Progenitor cell of endocrine pancreas (in vitro differentiated cells): ENCODE data around the gene TOGARAM2. TPM values are rescaled to one million over a fixed set of nuclear protein-coding genes. Genes with fewer than 3 reads are reported as not detected.

Experiments used
- DNase-seq: peaks from one replicate; pipeline ENCODE4 v3.0.0; 2021; ENCODE audit warnings: low spot score; ENCODE audit not compliant: unreplicated experiment
- H3K27ac Mint-ChIP-seq: 2 replicates; pipeline ENCODE4 v1.8.0; 2021; ENCODE audit warnings: mild to moderate bottlenecking, moderate library complexity, mixed read lengths
- H3K27me3 Mint-ChIP-seq: 2 replicates; pipeline ENCODE4 v1.8.0; 2021; ENCODE audit warnings: mixed read lengths
- H3K36me3 Mint-ChIP-seq: 2 replicates; pipeline ENCODE4 v1.8.0; 2022; ENCODE audit warnings: mixed read lengths; ENCODE audit not compliant: insufficient read depth
- H3K4me1 Mint-ChIP-seq: 2 replicates; pipeline ENCODE4 v1.8.0; 2021; ENCODE audit warnings: low read depth, mixed read lengths
- H3K4me3 Mint-ChIP-seq: 2 replicates; pipeline ENCODE4 v1.8.0; 2021; ENCODE audit warnings: low read depth, mild to moderate bottlenecking, moderate library complexity, mixed read lengths
- H3K9me3 Mint-ChIP-seq: 2 replicates; pipeline ENCODE4 v1.8.0; 2021; ENCODE audit warnings: low read depth, mixed read lengths
- total RNA-seq: library from RNA; stranded (reverse); gene quantifications from 2 replicates; pipeline ENCODE4 v1.2.1, GENCODE V29; 2021
- TF ChIP-seq, protein P1 (sequence below): fragments of 200-600 bp; sonication (generic); IDR thresholded peaks from one replicate; pipeline ENCODE4 v1.5.0; 2021; ENCODE audit warnings: antibody characterized with exemption, mild to moderate bottlenecking; ENCODE audit not compliant: unreplicated experiment

Gene TOGARAM2
- total RNA-seq, 1 donor from 2014 or later = 0.86 TPM

DNA sequence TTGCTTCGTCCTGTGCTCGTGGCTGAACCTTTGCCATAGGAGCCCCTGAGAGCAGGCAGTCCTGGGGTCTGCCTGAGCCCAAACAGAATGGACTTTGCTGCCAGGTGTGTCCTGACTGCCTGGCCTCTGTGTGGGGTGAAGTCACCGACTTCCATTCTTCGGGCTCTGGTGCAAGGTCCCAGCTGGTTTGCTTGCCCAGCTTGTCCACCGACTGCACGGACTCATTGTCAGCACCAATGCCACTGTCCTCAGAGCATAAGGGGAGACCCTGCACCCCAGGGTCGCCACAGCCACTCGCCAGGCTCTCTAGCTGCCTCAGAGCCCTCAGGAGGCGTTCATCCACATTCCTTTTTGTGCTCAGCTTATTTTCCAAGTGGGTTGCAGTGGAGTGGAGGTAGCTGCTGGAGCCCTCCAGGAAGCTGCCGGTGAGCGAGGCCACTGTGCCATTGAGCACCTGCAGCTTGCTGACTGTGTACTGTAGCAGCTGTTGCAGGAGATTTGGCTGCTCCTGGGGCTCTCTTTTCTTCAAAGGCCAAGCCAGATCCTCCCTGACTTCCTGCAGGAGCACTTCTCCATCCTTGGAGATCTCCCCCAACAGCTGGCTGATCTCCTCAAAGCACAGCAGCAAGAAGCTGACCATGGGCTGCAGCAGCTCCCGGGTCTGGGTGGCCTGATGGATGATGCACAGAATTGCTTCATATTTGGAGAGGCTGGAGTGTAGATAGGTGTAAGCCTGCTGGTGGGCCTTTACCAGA, 92.0 kb downstream of the TOGARAM2 start:
- peaks cover 14% of the 10 kb centered on the region for H3K27me3 Mint-ChIP-seq
- no peak overlapping the region for H3K27ac Mint-ChIP-seq
- no peaks in the 10 kb centered on the region for H3K36me3 Mint-ChIP-seq
- H3K4me1 Mint-ChIP-seq = peaks cover 5% of the 10 kb centered on the region
- H3K4me3 Mint-ChIP-seq = no peak overlapping the region
- TF ChIP-seq, protein P1, sequence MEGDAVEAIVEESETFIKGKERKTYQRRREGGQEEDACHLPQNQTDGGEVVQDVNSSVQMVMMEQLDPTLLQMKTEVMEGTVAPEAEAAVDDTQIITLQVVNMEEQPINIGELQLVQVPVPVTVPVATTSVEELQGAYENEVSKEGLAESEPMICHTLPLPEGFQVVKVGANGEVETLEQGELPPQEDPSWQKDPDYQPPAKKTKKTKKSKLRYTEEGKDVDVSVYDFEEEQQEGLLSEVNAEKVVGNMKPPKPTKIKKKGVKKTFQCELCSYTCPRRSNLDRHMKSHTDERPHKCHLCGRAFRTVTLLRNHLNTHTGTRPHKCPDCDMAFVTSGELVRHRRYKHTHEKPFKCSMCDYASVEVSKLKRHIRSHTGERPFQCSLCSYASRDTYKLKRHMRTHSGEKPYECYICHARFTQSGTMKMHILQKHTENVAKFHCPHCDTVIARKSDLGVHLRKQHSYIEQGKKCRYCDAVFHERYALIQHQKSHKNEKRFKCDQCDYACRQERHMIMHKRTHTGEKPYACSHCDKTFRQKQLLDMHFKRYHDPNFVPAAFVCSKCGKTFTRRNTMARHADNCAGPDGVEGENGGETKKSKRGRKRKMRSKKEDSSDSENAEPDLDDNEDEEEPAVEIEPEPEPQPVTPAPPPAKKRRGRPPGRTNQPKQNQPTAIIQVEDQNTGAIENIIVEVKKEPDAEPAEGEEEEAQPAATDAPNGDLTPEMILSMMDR = no peak
- DNase-seq = no peak
- H3K9me3 Mint-ChIP-seq = no peaks in the 10 kb centered on the region

DNA sequence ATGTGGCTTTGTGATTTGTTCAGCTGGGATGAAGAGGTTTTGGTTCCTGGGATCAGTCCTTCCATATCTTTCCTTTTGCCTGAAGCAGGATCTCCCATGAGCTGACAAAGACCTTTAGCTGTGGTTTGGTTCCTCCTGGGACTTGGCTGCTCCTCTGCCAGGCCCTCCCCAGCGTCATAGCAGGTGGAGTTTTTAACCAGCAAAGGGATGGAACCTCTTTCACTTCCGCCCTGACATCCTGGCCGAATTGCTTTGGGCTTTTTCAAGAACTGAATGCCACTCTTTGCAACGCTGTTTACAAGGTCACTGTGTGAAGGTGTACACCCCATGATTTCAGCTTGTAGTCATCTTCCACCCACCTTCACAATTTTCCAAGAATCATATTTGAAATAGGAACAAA, 92.8 kb downstream of the TOGARAM2 start:
- DNase-seq = no peak
- Mint-ChIP-seq H3K27me3 (peaks cover 14% of the 10 kb centered on the region), H3K4me3 (no peak overlapping the region), H3K4me1 (peaks cover 5% of the 10 kb centered on the region), H3K27ac (no peak overlapping the region), H3K9me3 (no peaks in the 10 kb centered on the region), H3K36me3 (no peaks in the 10 kb centered on the region)
- TF ChIP-seq, protein P1 = no peak

DNA sequence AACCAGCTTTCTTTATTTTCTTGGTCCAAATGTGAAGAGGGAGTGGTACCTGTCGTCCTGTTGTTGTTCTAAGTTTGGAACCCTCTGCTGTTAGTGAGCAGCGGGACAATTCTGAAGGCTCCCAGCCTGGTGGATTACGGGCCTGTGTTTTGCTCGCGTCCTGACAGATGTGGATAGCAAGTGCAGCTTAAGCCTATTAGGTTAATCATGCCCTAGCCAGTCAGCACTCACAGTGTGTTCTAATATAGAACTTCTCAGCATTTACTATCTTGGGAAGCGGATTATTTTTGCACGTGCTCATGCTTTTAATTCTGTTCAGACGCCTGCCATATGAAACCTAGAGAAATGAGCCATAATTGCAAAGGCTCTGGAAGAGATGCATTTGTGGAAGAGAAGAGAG, 93.3 kb downstream of the TOGARAM2 start, which contains the start of gene PCARE:
Gene PCARE (minus strand): TSS at position 113 of the 400 bp plus-strand sequence. CDS start 262 bp downstream, outside the sequence.
- Mint-ChIP-seq H3K9me3 (peaks cover 3% of the 10 kb centered on the region), H3K4me3 (no peak within 1 kb of the TSS), H3K27me3 (peaks cover 14% of the 10 kb centered on the region), H3K36me3 (no peaks in the 10 kb centered on the region), H3K27ac (no peak within 1 kb of the TSS), H3K4me1 (peaks cover 5% of the 10 kb centered on the region)
- no peak for DNase-seq
- TF ChIP-seq, protein P1 = no peak

DNA sequence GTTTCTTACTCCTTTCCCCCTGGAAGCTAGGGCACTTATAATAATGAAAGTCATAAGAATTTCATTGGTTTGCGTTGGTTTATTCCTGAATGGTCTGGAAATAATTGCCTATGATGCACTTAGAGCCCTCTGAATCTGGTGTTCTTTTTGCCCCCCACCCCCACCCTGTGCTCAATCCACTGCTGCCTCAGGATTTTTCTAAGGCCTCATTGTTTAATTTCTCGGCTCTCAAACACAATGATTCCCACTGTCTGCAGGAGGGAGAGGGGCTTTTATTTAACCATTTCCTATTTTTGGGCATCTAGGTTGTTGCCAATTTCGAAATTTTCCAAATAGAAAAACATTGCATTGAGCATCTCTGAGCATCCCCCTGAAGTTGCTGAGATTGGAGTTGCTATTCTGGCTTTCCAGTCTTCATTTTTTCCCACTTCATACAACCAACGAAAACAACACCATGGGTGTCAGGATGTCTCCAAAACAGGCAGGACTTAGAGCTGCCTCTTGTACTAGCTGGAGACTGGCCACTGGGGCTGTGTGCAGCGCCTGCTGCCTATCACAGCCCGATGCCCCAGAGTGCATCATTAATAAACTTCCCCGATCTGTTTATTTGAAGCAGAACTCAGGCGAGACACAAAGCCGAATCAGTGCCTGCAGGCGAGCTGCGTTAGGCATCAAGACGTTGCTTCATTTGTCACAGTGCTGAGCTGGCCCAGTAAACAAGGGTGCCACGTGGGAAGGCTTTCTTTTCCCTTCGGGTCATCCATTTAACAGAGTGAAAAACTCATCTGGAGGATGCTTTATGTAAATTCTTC, 95.0 kb downstream of the TOGARAM2 start:
- DNase-seq = no peak
- TF ChIP-seq, protein P1 = no peak
- H3K27me3 Mint-ChIP-seq = peaks cover 14% of the 10 kb centered on the region
- H3K36me3 Mint-ChIP-seq = no peaks in the 10 kb centered on the region
- no peak overlapping the region for H3K27ac Mint-ChIP-seq
- peaks cover 6% of the 10 kb centered on the region for H3K9me3 Mint-ChIP-seq
- no peak overlapping the region for H3K4me3 Mint-ChIP-seq
- H3K4me1 Mint-ChIP-seq = peaks cover 5% of the 10 kb centered on the region

DNA sequence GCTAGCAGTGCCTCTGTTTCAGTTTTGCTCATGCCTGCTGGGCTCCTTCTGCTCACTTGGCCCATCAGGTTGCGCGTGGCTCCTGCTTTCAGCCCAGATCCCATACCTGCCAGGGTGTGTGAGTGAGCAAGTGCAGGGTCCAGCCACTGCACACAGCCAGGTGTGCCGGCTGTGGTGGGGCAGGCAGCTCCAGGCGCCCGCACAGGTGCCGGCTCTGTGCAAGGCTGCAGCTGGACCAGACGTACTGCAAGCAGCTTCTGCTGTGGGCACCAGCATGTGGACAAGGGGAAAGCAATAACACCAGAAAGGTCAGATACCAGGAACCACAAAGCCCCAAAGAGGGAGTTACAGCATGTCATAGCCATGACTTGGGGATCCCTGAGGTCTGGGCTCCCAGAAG, 98.8 kb downstream of the TOGARAM2 start:
- peaks cover 6% of the 10 kb centered on the region for H3K9me3 Mint-ChIP-seq

More for the DNA sequence above, 98.8 kb downstream of the TOGARAM2 start:
- peaks cover 5% of the 10 kb centered on the region for H3K4me1 Mint-ChIP-seq
- H3K27me3 Mint-ChIP-seq = no peaks in the 10 kb centered on the region
- H3K36me3 Mint-ChIP-seq = no peaks in the 10 kb centered on the region
- TF ChIP-seq, protein P1 = no peak
- DNase-seq = no peak
- H3K4me3 Mint-ChIP-seq = no peak overlapping the region
- H3K27ac Mint-ChIP-seq = no peak overlapping the region
